HepG2 (cell line): Measurements from ENCODE around the gene GRB7. TPM values are rescaled to one million over a fixed set of nuclear protein-coding genes. Genes with fewer than 3 reads are reported as not detected.

Source experiments
- CEBPB ChIP-seq: IDR thresholded peaks from 2 replicates; pipeline ENCODE4 v1.6.1; 2011; ENCODE audit warnings: low read depth, low read length, improper control_type of control experiment, borderline replicate concordance
- MAZ ChIP-seq, 2 experiments: sonication (generic) in 1 of 2; formaldehyde crosslinking in 1 of 2; IDR thresholded peaks; 2 replicates each; pipeline versions ENCODE4 v1.5.0 to v1.6.1; 2012 to 2020; ENCODE audit warnings: low read depth in 2 of 2, mild to moderate bottlenecking in 2 of 2, borderline replicate concordance in 1 of 2, improper control_type of control experiment in 1 of 2, low read length in 1 of 2, missing genetic modification reagents in 1 of 2, moderate library complexity in 1 of 2
- MIER3 ChIP-seq: IDR thresholded peaks from 2 replicates; pipeline ENCODE4 v1.6.1; 2016; ENCODE audit warnings: missing compliant biosample characterization, borderline replicate concordance
- NONO ChIP-seq, 2 experiments: fragments of 450-650 bp in 1 of 2; sonication (generic) in 1 of 2; formaldehyde crosslinking in 1 of 2; IDR thresholded peaks in 1 of 2; conservative IDR thresholded peaks in 1 of 2; 2 replicates each; pipeline versions ENCODE4 v1.6.1 to v1.8.0; 2017 to 2022; ENCODE audit warnings: mild to moderate bottlenecking in 1 of 2, missing genetic modification reagents in 1 of 2, moderate library complexity in 1 of 2
- NR2F1 ChIP-seq, 2 experiments: fragments of 450-650 bp in 1 of 2; formaldehyde crosslinking in 1 of 2; IDR thresholded peaks; 2 replicates each; pipeline versions ENCODE4 v1.5.0 to v1.6.1; 2016 to 2020; ENCODE audit warnings: mild to moderate bottlenecking in 1 of 2, missing compliant biosample characterization in 1 of 2, missing genetic modification reagents in 1 of 2, moderate library complexity in 1 of 2
- PHF5A ChIP-seq: IDR thresholded peaks from one replicate; pipeline ENCODE4 v1.6.1; 2018; ENCODE audit warnings: low read depth, missing genetic modification reagents; ENCODE audit not compliant: unreplicated experiment
- PTBP1 ChIP-seq: fragments of 200-400 bp; formaldehyde crosslinking; IDR thresholded peaks from 2 replicates; pipeline ENCODE4 v1.6.1; 2018; ENCODE audit warnings: low read length, low read depth; ENCODE audit not compliant: poor library complexity, severe bottlenecking
- SAP130 ChIP-seq: IDR thresholded peaks from 2 replicates; pipeline ENCODE4 v1.6.1; 2016; ENCODE audit warnings: low read depth
- SMAD3 ChIP-seq: sonication (generic); formaldehyde crosslinking; IDR thresholded peaks from 2 replicates; pipeline ENCODE4 v1.4.0; 2020; ENCODE audit warnings: missing genetic modification reagents
- ZNF549 ChIP-seq: sonication (generic); formaldehyde crosslinking; IDR thresholded peaks from 2 replicates; pipeline ENCODE4 v1.5.0; 2020; ENCODE audit warnings: missing genetic modification reagents
- polyA plus RNA-seq, 8 experiments: library from polyadenylated mRNA; depleted of rRNA in 3 of 8; stranded (reverse) in 7 of 8; unstranded in 1 of 8; fragments of >200 nt; fragmentation: Illumina TruSeq in 4 of 8; extraction: Trizol in 4 of 8; gene quantifications; 2 replicates each; pipeline versions ENCODE4 v1.2.1 to v1.2.3, GENCODE V29; 2011 to 2016; ENCODE audit warnings: low read depth in 4 of 8, missing spikeins in 1 of 8, mixed read lengths in 1 of 8; ENCODE audit not compliant: insufficient read depth in 1 of 8
- total RNA-seq, 5 experiments: library from RNA; depleted of rRNA; stranded (reverse); fragments of >200 nt; fragmentation: Illumina TruSeq; extraction: Trizol; gene quantifications; 2 replicates each; pipeline ENCODE4 v1.2.3, GENCODE V29; 2016; ENCODE audit warnings: low read depth in 1 of 5
- TF ChIP-seq, protein P1 (sequence below): sonication (generic); formaldehyde crosslinking; conservative IDR thresholded peaks from 2 replicates; pipeline ENCODE4 v1.4.0; 2020; ENCODE audit warnings: missing genetic modification reagents
- TF ChIP-seq, protein P2 (sequence below): sonication (generic); formaldehyde crosslinking; IDR thresholded peaks from 2 replicates; pipeline ENCODE4 v1.8.1; 2023; ENCODE audit warnings: mild to moderate bottlenecking, missing genetic modification reagents
- TF ChIP-seq, protein P3 (sequence below): sonication (generic); formaldehyde crosslinking; IDR thresholded peaks from 2 replicates; pipeline ENCODE4 v1.4.0; 2020; ENCODE audit warnings: missing genetic modification reagents
- TF ChIP-seq, protein P4 (sequence below): sonication (generic); formaldehyde crosslinking; IDR thresholded peaks from 2 replicates; pipeline ENCODE4 v1.9.0; 2021; ENCODE audit warnings: missing genetic modification reagents, borderline replicate concordance
- TF ChIP-seq, protein P5 (sequence below): IDR thresholded peaks from 2 replicates; pipeline ENCODE4 v1.6.1; 2016; ENCODE audit warnings: low read depth, borderline replicate concordance
- TF ChIP-seq, protein P6 (sequence below): sonication (generic); formaldehyde crosslinking; IDR thresholded peaks from 2 replicates; pipeline ENCODE4 v1.4.0; 2020; ENCODE audit warnings: mild to moderate bottlenecking, missing genetic modification reagents, borderline replicate concordance
- TF ChIP-seq, protein P7 (sequence below): IDR thresholded peaks from 2 replicates; pipeline ENCODE4 v1.6.1; 2018; ENCODE audit warnings: missing genetic modification reagents, mild to moderate bottlenecking, missing compliant biosample characterization

Gene GRB7
- total and polyA plus RNA-seq, 2 of the 13 experiments (the other 11 are each of a cell fraction or from before 2014, with no cell fraction given) = 60.2 to 77.7 TPM

DNA sequence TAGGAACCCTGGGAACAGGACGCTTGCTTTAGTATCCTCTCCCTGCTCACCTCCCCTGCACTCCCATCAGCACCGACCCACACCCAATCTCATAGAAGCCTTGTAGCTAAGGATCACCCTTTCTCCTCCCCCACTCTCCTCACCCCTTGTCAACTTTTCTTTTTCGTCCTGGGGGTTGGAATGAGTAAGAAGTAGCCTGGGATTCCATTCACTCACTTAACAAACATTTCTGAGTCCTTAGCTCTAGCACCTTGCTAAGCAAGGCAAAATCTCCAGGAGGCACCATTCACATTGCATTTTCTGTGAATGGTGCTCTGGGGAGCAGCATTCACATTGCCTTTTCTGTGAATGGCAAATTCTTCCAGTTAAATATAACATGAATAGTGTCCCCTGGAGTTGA lies 48.8 kb upstream of the GRB7 start (continued):
- TF ChIP-seq, protein P1, sequence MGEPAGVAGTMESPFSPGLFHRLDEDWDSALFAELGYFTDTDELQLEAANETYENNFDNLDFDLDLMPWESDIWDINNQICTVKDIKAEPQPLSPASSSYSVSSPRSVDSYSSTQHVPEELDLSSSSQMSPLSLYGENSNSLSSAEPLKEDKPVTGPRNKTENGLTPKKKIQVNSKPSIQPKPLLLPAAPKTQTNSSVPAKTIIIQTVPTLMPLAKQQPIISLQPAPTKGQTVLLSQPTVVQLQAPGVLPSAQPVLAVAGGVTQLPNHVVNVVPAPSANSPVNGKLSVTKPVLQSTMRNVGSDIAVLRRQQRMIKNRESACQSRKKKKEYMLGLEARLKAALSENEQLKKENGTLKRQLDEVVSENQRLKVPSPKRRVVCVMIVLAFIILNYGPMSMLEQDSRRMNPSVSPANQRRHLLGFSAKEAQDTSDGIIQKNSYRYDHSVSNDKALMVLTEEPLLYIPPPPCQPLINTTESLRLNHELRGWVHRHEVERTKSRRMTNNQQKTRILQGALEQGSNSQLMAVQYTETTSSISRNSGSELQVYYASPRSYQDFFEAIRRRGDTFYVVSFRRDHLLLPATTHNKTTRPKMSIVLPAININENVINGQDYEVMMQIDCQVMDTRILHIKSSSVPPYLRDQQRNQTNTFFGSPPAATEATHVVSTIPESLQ = no peak
- TF ChIP-seq PTBP1 (no peak), MIER3 (CRISPR knock-in tag) (no peak), NONO (IDR thresholded peaks at IDR 0.05) (no peak), NONO (CRISPR knock-in tag; conservative IDR thresholded peaks at IDR 0.05) (no peak), SAP130 (CRISPR knock-in tag) (peak; percentile 28; the same call in 1 of the 2 replicates), NR2F1 (CRISPR knock-in tag; IDR thresholded peaks at IDR 0.05) (no peak), CEBPB (no peak), SMAD3 (CRISPR knock-in tag) (no peak), ZNF549 (no peak), MAZ (IDR thresholded peaks at IDR 0.05; ENCODE audit: borderline replicate concordance, low read depth, low read length) (no peak), MAZ (CRISPR knock-in tag; IDR thresholded peaks at IDR 0.05; ENCODE audit: low read depth) (no peak), PHF5A (no peak)
- TF ChIP-seq, protein P2, sequence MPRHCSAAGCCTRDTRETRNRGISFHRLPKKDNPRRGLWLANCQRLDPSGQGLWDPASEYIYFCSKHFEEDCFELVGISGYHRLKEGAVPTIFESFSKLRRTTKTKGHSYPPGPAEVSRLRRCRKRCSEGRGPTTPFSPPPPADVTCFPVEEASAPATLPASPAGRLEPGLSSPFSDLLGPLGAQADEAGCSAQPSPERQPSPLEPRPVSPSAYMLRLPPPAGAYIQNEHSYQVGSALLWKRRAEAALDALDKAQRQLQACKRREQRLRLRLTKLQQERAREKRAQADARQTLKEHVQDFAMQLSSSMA (CRISPR knock-in tag) = no peak
- TF ChIP-seq, protein P3, sequence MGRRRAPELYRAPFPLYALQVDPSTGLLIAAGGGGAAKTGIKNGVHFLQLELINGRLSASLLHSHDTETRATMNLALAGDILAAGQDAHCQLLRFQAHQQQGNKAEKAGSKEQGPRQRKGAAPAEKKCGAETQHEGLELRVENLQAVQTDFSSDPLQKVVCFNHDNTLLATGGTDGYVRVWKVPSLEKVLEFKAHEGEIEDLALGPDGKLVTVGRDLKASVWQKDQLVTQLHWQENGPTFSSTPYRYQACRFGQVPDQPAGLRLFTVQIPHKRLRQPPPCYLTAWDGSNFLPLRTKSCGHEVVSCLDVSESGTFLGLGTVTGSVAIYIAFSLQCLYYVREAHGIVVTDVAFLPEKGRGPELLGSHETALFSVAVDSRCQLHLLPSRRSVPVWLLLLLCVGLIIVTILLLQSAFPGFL = no peak
- TF ChIP-seq, protein P4, sequence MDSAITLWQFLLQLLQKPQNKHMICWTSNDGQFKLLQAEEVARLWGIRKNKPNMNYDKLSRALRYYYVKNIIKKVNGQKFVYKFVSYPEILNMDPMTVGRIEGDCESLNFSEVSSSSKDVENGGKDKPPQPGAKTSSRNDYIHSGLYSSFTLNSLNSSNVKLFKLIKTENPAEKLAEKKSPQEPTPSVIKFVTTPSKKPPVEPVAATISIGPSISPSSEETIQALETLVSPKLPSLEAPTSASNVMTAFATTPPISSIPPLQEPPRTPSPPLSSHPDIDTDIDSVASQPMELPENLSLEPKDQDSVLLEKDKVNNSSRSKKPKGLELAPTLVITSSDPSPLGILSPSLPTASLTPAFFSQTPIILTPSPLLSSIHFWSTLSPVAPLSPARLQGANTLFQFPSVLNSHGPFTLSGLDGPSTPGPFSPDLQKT = no peak
- TF ChIP-seq, protein P5, sequence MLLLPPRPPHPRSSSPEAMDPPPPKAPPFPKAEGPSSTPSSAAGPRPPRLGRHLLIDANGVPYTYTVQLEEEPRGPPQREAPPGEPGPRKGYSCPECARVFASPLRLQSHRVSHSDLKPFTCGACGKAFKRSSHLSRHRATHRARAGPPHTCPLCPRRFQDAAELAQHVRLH (CRISPR knock-in tag) = no peak
- TF ChIP-seq, protein P6, sequence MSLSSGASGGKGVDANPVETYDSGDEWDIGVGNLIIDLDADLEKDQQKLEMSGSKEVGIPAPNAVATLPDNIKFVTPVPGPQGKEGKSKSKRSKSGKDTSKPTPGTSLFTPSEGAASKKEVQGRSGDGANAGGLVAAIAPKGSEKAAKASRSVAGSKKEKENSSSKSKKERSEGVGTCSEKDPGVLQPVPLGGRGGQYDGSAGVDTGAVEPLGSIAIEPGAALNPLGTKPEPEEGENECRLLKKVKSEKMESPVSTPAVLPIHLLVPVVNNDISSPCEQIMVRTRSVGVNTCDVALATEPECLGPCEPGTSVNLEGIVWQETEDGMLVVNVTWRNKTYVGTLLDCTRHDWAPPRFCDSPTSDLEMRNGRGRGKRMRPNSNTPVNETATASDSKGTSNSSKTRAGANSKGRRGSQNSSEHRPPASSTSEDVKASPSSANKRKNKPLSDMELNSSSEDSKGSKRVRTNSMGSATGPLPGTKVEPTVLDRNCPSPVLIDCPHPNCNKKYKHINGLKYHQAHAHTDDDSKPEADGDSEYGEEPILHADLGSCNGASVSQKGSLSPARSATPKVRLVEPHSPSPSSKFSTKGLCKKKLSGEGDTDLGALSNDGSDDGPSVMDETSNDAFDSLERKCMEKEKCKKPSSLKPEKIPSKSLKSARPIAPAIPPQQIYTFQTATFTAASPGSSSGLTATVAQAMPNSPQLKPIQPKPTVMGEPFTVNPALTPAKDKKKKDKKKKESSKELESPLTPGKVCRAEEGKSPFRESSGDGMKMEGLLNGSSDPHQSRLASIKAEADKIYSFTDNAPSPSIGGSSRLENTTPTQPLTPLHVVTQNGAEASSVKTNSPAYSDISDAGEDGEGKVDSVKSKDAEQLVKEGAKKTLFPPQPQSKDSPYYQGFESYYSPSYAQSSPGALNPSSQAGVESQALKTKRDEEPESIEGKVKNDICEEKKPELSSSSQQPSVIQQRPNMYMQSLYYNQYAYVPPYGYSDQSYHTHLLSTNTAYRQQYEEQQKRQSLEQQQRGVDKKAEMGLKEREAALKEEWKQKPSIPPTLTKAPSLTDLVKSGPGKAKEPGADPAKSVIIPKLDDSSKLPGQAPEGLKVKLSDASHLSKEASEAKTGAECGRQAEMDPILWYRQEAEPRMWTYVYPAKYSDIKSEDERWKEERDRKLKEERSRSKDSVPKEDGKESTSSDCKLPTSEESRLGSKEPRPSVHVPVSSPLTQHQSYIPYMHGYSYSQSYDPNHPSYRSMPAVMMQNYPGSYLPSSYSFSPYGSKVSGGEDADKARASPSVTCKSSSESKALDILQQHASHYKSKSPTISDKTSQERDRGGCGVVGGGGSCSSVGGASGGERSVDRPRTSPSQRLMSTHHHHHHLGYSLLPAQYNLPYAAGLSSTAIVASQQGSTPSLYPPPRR = peak; percentile 5; the same call in 1 of the 2 replicates
- TF ChIP-seq, protein P7, sequence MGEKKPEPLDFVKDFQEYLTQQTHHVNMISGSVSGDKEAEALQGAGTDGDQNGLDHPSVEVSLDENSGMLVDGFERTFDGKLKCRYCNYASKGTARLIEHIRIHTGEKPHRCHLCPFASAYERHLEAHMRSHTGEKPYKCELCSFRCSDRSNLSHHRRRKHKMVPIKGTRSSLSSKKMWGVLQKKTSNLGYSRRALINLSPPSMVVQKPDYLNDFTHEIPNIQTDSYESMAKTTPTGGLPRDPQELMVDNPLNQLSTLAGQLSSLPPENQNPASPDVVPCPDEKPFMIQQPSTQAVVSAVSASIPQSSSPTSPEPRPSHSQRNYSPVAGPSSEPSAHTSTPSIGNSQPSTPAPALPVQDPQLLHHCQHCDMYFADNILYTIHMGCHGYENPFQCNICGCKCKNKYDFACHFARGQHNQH (CRISPR knock-in tag) = no peak
